A673 (cell line): ENCODE results near the gene PRKCI.

Source experiments
- EZH2 ChIP-seq: fragments of 200-600 bp; sonication (generic); IDR thresholded peaks from 2 replicates; pipeline ENCODE4 v1.6.1; 2017; ENCODE audit warnings: borderline replicate concordance, low read depth, mild to moderate bottlenecking, mixed read lengths, antibody characterized with exemption, low read length; ENCODE audit not compliant: poor library complexity, severe bottlenecking
- TF ChIP-seq, protein P1 (sequence below): fragments of 300-800, 200-600 bp; sonication (generic); conservative IDR thresholded peaks from 2 replicates; pipeline ENCODE4 v1.5.1; 2017; ENCODE audit warnings: low read depth, mild to moderate bottlenecking, antibody characterized with exemption, low read length, moderate library complexity, mixed read lengths

GRCh38 chr3:170257145-170257544 lies 34.9 kb downstream of the PRKCI start:
- TF ChIP-seq, protein P1, sequence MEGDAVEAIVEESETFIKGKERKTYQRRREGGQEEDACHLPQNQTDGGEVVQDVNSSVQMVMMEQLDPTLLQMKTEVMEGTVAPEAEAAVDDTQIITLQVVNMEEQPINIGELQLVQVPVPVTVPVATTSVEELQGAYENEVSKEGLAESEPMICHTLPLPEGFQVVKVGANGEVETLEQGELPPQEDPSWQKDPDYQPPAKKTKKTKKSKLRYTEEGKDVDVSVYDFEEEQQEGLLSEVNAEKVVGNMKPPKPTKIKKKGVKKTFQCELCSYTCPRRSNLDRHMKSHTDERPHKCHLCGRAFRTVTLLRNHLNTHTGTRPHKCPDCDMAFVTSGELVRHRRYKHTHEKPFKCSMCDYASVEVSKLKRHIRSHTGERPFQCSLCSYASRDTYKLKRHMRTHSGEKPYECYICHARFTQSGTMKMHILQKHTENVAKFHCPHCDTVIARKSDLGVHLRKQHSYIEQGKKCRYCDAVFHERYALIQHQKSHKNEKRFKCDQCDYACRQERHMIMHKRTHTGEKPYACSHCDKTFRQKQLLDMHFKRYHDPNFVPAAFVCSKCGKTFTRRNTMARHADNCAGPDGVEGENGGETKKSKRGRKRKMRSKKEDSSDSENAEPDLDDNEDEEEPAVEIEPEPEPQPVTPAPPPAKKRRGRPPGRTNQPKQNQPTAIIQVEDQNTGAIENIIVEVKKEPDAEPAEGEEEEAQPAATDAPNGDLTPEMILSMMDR: no peak
- no peak for TF ChIP-seq EZH2
